H1 (cell line): ENCODE data around the gene CNNM1. TPM values are rescaled to one million over a fixed set of nuclear protein-coding genes. Genes with fewer than 3 reads are reported as not detected.

Experiments used
- BRCA1 ChIP-seq: IDR thresholded peaks from 2 replicates; pipeline ENCODE4 v1.6.1; 2012; ENCODE audit warnings: low read depth, low read length, improper control_type of control experiment
- EZH2 ChIP-seq: fragments of 200-600 bp; sonication (generic); IDR thresholded peaks from 2 replicates; pipeline ENCODE4 v1.7.1; 2012; ENCODE audit warnings: low read depth, mild to moderate bottlenecking, moderate library complexity, low read length, inconsistent platforms; ENCODE audit not compliant: severe bottlenecking
- JUN ChIP-seq: IDR thresholded peaks from 2 replicates; pipeline ENCODE4 v1.6.1; 2011; ENCODE audit warnings: low read depth, mild to moderate bottlenecking, improper control_type of control experiment, low read length
- JUND ChIP-seq: IDR thresholded peaks from 2 replicates; pipeline ENCODE4 v1.6.1; 2011; ENCODE audit warnings: mild to moderate bottlenecking, improper control_type of control experiment, low read length
- polyA plus RNA-seq, 7 experiments: library from polyadenylated mRNA; depleted of rRNA in 3 of 7; stranded (reverse) in 5 of 7; unstranded in 2 of 7; fragments of >200 nt in 5 of 7; fragments of 200-250 nt in 2 of 7; gene quantifications; 1 replicate in 5 of 7; 2 replicates in 1 of 7; 4 replicates in 1 of 7; pipeline versions ENCODE4 v1.2.1 to v1.2.3, GENCODE V29; 2011 to 2013; ENCODE audit warnings: missing spikeins in 2 of 7, mixed read lengths in 2 of 7
- total RNA-seq: library from RNA; stranded (reverse); fragmentation: NEBNext Ultra II Directional; extraction: Animal tissue kit (Norgen Biotek cat#: 25700); gene quantifications from 2 replicates; pipeline ENCODE4 v1.2.1, GENCODE V29; 2021

The CNNM1 gene
- total and polyA plus RNA-seq, 2 of the 8 experiments (the other 6 are each of a cell fraction or from before 2014, with no cell fraction given) = 0.74 to 0.92 TPM

GRCh38 chr10:99387071-99387470 is 57.9 kb downstream of the CNNM1 start (continued):
- no peak for TF ChIP-seq BRCA1
- TF ChIP-seq EZH2 = no peak
- no peak for TF ChIP-seq JUN
- no peak for TF ChIP-seq JUND
